KG1 (cell line): Measurements from ENCODE around the gene PRR20G.
"Not testable (repeated sequence)": the region's sequence is repeated elsewhere in the genome, so short reads cannot be mapped to it uniquely, and the experiment has no call there.

ENCODE experiments used
- DNase-seq: peaks from one replicate; lab custom pipeline; 2025; lab: John Stamatoyannopoulos, UW

PRR20G gene

DNA sequence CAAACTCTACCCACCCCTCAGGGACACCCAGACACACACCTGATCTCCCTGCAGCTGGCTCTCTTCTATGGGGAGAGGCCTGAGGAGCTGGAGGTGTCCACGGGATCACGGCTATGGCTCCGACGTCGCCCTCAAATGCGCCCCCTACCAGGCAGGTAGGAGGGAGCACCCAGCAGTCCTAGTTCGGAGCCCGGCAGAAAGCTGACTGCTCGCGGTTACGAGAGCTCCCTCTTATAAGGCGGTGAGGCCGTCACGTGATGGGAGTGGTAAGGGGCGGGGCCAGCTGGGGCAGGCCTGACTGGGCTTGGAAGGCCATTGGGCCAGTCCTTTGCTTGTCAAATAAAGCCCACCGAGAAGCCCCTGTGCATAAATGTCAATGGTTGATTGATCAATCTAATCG, at the start of gene PRR20G:
TSS of gene PRR20G (minus strand) at position 207 of the 400 bp plus-strand sequence. CDS start 681 bp downstream, outside the sequence.
- DNase-seq = no peak

DNA sequence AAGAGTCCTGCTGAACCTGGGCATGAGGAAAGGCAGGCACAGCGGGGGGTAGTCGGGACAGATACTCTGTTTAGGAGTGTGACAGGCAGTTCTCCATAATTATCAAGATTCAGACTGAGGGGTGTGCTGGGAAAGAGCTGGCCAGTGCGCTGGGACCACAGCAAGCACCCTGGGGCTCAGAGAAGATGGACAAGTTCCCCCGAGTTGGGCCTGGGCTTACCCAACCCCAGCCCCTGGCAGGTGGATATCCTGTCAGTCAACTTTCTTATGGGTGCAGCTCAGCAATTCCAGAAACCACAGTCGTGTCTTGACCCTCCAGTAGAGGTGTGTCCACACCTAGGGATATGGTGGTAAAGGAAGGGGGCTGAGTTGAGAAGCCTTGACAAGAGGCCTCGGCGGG, 49.2 kb upstream of the PRR20G start:
- no peak for DNase-seq

DNA sequence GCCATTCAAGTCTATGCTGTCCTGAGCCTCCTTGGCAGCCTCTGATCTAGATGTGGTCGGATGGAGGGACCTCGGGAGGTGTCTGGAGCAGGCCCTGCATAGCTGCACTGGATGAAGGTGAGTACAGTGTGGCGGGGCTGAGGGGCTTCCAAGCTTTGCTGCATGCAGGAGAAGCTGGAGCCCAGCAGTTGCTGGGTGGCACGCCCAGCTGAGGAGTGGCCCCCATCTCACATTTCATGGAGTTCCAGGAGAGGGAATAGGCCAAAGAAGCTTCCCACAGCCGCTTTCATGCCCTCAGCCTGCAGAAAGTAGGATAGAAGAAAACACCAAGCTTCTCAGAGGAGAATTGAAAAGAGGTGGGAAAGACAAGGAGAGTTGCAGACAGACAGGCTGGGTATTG, 48.3 kb upstream of the PRR20G start:
- DNase-seq = no peak

DNA sequence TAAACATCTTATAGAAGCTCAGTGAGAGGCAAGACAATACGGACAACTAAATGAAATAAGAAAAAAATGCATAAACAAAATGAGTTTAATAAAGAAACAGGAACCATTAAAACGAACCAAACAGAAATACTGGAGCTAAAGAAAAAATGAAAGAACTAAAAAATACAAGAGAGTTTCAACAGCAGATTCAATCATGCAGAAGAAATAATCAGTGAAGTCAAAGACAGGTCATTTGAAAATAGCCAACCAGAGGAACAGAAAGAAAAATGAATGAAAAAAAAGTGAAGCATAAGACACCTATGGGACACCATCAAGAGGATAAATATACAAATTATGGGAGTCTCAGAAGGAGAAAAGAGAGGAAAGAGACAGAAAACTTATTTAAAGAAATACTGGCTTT, 42.5 kb upstream of the PRR20G start:
- no peak for DNase-seq

DNA sequence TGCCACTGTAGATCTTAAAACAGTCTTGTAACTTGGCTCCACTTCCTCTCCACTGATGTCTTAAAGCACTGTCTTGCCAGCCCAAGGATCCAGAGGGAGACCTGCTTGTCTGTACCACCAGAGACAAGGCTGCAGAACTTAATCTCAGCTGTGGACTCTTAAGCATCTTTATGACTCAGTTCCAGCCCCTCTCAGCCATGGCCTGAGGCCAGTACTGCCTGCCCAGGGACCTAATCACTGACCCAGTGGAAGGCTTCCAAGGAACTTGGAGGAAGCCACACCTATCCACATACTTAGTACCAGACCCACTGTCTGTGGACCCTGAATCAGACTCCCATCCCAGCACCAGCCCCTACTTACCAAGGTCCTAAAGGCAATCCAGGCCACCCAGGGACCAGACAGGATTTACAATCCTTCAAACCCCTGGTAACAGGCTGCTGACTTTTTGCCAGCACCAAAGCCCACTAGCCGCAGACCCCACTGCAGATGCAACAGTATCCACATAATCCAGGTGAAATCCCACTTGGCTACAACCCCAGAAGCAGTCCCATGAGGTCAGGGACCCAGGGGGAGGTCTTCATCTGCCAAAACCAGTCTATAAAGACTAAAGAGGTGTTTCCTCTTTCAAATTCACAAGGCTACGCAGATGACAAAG, 41.9 kb upstream of the PRR20G start:
- no peak for DNase-seq

DNA sequence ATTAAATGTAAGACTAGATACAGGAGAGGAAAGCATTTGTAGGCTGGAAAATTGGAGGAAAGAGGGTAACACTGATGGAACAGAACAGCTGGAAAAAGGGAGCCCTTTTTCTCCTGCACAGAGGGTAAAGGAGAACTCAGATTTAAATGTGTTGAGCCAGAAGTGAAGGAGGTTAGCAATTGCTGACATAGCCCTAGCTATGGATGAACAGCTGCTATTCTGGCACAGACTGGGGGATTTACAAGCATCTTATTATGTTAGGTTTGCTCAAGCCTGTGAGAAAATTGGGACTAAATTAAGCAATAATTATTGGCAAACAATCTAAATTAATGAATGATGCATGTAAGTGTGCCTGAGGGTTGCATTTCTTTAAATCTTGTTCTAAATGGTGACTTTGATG, 40.6 kb upstream of the PRR20G start:
- DNase-seq = no peak

DNA sequence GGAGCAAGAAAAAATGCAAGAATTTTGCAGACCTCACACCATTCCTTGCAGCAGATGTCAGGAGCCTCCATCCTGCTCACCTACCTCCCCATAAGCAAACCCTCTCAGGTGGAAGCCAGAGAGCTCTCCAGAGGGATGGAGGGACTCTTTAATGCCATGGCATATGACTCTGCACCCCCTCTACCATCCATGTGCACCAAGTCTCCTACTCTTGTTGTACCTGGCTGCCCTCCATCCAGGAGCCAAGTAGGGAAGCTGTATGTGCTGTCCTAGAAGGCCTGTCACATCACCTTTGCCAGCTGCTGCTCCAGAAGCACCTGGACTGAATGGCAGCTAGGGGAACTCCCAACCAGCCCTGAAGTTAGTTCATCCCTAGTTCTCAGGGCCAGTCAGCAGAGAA, 38.5 kb upstream of the PRR20G start:
- no peak for DNase-seq

DNA sequence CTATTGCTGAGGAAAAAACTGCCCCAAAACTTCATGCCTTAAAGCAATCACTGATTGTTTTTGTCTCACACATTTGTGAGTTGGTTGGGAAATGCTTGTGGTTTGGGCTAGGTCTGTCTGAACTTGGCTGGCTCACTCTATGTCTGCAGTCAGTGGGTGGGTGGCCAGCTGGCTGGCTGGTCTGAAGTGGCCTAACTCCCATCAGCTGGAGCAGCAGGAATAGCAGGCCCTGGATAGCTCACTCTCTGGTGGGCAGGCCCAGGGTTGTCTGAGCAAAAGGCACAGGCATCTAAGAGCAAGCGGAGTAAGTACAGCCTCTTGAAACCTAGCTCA, 37.7 kb upstream of the PRR20G start:
- no peak for DNase-seq

DNA sequence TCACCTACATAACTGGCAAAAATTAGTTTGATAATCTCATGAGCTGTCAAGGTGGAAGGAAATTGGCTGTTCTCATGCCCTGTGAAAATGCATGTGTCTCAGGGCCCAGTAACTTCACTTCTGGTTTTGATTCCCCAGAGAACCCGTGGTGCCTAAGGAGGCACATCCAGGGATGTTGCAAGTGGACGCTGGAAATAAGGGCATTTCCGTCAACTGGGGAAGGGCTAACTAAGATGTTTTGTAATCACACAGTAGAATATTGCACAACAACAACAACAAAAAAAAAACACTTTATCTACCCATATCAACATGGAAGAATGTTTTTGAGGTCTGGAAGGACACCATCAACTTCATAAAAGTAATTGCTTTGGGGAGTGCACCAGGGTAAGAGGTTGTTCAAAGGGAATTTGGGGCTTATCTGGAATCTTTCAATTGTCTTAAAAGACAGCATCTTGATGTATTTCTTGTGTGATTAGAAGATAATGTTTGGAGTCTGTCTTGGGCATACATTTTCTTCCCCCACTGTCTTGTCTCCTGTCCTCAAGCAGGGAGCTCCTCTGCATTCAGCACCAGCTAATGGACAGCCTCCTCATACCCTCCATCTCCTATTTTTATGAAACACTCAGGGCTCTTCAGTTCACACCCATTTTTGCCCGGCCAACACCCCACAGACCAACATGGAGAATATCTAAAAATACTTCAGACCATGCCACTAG, 37.2 kb upstream of the PRR20G start:
- no peak for DNase-seq

DNA sequence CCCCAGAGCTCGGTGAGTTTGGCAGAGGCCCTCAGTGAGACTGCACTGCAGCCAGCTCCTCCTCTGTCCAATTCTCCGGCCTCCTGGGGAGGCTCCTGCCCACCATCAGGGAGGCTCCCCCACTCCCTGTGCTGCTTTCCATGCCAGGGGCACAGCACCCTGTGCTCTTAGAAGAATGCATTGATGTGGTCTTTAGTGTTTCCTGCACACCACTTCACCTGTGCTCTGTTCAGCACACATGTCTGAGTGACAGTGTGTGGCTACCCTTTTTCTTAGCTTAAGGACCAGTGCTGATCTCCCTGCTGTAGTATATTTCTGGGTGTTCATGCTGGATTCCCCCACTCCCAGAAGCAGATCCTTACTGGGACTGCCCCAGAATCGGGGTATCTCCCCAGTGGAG, 36.2 kb upstream of the PRR20G start:
- no peak for DNase-seq

DNA sequence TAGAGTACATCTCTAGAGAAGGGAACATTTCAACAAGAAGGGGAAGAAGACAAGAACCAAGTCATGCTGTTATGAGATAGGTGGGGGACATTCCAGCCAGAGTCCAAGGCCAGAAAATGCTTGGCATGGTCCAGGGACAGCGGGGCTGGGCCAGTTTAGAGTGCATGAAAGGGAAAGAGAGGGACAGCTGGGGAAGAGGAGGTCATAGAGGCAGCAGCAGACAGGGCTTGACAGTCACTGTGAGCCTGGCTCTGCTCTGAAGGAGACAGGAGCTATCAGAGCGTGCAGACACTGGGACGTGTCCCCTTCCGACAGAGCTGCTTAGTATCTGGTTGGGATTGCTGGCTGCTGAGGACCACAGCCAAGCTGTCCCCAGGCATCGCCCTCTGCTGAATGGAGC, 35.7 kb upstream of the PRR20G start:
- DNase-seq = no peak

DNA sequence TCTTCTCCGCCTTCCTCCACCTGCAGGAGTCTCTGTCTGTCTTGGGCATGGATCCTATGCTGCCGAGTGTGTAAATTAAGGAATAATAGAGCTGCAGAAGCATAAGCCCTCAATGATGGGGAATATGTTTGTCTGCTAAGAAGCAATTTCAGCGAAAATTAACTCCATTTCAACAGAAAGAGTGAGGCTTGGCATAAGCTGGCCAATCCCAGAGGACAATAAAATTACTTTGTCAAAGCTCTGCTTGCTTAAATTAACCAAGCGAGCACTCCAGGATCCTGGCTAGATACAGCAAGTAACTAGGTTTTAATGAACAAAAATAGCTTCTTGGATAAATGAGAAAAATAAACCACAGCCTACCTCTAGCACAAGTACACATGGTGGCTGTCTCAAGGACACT, 33.5 kb upstream of the PRR20G start:
- no peak for DNase-seq

DNA sequence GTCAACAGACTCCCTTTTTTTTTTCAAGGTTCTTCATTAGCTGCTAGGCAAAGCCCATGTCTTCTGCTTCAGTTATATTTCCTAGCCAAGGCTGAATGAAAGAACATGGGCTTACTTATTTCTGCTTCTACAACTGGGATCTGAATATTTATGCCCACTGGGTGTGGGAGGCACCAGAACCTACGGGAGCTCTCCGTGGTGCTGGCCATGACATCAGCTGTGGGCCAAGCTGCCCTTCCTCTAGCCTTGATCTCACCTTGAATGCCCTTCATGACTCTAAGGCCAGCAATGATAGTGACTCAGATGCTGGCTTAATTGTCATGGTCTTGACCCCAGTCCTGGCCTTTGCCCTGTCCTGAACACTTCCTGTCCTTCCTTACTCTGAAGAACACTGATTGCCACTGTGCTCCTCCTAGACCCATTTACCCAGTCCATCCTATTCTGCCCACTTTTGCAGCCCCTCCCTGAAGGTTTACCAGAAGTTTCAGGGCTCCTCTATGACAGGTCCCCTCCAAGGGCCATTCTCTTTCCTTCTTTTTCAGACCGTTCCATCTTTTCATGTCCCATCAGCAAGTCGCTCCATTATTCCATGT, 32.8 kb upstream of the PRR20G start:
- no peak for DNase-seq

DNA sequence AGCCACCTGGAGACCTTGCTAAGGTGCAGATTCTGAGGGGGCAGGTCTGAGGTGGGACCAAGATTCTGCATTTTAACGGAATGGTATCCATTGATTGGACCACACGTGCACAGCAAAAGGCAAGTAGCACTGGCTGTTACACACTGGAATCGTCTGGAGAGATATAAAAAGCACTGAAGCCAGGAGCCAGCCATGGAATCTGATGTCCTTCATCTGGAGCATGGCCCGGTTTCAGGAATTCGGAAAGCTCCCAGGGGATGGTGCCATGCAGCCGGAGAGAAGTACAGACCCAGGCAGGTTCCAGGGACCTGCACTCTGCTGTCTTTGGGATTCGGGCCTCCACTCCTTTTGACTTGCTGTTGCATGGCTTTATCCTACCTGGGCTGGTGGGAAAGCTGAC, 28.8 kb upstream of the PRR20G start:
- no peak for DNase-seq

DNA sequence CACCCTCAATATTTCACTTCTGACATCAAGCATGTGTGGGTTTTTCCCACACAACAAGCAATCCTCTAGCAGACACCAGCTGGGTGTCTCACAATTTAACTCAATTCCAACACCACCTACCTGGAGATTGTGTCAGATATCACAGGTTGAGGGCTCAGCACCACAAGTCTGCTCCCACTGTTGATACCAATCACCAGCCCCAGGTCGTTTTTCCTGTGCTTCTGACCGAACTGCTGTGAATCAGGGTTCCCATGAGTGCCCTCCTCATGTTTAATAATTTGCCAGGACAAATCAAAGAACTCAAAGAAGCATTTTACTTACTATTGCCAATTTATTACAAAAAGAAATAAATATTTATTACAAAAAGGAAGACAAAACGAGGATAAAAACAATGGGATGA, 25.0 kb upstream of the PRR20G start:
- no peak for DNase-seq

DNA sequence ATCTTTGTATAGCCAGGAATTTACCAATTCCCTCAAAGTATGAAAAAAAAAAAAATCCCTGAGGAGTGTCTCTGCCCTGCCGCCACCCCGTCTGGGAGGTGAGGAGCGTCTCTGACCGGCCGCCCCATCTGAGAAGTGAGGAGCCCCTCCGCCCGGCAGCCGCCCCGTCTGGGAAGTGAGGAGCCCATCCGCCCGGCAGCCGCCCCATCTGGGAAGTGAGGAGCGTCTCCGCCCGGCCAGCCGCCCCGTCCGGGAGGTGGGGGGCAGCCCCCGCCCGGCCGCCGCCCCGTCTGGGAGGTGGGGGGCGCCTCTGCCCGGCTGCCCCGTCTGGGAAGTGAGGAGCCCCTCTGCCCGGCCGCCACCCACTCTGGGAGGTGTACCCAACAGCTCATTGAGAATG, 21.0 kb upstream of the PRR20G start:
- DNase-seq = not testable (repeated sequence)

DNA sequence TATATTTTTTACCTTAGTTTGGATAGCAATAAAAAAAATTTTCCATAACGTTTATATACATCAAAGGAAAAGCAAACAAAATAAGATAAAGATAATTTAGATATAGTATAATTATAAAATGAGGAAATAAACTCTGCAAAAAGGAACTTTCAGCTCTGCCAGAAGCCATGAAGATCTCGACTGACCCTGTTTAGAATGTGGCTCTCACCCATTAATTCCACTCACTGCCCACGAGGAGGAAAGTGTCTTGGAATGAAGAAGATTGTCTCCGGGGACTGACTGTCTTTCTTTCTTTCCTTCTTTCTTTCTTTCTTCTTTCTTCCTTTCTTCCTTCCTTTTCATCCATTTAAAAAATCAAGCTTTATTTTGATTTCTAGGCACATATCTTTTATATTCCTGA, 20.1 kb upstream of the PRR20G start:
- DNase-seq = no peak

DNA sequence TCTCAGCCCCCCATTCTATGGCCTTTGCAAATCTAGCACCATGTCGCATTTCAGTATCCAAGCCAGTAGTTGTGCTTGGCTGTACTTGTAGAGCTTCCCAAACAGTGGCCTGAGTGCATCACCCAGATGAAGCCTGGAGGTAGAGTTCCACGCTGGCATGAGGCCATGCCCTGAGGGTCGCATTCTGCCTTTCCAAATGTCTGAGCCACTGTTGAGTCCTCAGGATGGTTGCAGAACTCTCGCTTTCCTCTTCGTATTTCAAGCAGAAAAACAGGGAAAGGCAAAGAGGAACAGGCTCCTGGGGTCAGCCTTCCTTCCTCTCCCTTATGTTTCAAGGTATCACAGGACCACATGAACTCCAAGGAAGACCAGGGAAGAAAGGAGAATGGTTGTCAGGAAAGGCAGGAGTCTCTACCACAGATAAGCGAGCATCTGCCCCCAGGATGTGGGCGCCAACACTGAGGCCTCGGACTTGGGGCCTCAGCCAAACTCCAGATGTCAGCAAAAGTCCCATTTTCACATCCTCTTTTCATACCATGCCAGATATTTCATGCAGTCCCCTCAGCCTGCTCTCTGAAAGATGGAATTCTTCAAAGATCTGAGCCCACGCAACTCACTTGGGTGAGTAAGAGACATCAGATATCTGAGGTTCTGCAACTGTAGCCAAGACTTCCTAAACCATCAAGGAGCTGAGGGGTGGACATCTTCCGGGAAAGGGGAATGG, 19.4 kb upstream of the PRR20G start:
- DNase-seq = no peak

DNA sequence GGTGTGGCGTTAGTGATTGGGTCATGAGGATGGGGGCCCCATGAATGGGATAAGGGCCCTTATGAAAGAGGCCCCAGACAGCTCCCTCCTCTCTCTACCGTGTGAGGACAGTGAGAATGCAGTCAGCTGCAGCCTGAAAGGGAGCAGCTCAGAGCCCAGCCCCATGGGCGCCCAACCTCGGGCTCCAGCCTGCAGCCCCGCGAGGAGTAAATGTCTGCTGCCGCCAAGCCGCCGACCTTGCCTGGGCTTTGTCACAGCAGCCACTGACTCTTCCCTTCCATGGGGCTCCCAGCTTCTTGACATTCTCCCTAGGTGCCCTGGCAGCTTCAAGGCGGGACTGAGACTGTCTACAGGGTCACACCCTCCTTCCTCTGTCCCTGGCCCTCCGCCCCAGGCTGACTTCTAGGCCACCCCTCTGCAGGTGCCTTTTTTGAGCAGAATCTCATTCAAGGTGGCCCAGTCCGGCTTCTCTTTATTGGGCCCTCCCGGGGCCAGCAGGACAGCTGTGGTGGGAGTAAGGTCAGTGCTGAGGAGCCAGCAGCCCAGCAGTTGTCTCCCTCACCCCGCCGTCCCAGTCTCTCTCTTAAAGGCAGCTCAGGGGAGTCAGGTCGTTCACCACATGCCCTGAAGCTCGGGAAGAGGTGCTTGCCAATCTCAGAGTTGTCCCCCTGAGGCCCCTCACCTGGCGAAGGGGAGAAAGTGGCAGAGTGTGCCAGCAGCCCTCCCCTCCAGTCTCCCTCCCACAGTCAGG, 18.7 kb upstream of the PRR20G start:
- DNase-seq = no peak

DNA sequence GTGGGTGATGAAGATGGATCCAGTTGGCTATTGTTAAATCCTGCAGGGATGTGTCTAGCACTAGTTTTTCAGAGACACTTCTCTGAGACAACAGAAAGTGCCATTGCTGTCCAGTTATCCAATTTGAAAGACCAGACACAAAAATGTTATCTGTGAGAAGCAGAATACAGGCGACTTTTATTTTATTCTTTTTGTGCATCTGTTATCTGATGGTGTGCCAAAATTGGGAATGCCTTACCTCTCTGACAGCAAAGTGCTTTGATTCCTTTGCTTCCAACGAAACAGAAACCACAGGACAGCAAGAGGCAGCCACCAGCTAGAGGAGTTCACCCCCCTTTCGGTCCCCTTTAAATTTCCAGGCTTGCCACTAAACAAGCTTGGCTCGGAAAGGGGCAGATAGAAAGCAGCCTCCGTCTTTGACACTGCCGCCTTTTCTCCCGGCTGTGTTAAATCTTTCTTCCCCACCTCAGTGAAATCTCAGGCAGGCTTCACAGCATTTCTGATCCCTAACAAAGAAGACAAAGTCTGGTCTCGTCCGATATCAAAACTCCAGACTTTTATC, 17.7 kb upstream of the PRR20G start:
- DNase-seq = no peak

DNA sequence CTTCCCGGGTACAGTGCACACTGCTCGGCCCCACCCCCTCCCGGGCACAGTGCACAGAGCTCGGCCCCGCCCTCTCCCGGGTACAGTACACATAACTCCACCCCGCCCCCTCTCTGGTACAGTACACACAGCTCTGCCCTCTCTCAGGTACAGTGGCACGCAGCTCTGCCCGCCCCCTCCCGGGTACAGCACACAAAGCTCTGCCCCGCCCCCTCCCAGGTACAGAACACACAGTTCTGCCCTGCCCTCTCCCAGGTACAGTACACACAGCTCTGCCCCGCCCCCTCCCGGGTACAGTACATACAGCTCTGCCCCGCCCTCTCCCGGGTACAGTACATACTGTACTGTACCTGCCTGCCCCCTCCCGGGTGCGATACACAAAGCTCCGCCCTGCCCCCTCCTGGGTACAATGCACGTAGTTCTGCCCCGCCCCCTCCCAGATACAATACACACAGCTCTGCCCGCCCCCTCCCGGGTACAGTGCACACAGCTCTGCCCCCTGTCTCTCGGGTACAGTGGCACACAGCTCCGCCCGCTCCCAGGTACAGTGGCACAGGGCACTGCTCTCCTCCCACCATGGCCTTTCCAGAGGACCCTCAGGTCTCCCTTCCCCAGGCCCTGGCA, 16.4 kb upstream of the PRR20G start:
- no peak for DNase-seq

DNA sequence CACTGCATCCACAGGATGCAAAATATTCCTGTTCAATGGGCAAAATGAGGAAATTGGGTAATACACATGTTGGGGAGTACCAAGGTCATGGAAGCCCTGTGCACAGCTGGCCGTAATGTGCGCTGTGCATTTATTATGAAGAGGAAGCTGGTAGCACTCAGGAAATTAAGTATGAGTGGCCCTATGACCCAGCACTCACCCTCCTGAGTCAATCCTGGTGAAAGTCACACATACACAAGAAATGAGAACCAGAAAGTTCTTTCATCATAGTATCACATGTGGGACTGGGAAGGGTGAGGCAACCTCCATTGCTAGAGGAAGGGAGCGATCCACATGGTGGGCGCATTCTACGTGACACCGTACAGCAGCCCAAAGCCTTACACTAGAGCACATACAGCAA, 11.4 kb upstream of the PRR20G start:
- DNase-seq = no peak
